Measurements from ENCODE around the gene RXFP4. TPM values are rescaled to one million over a fixed set of nuclear protein-coding genes. Genes with fewer than 3 reads are reported as not detected.

RXFP4 gene
- total RNA-seq, 3 donors from 2014 or later: not detected

DNA sequence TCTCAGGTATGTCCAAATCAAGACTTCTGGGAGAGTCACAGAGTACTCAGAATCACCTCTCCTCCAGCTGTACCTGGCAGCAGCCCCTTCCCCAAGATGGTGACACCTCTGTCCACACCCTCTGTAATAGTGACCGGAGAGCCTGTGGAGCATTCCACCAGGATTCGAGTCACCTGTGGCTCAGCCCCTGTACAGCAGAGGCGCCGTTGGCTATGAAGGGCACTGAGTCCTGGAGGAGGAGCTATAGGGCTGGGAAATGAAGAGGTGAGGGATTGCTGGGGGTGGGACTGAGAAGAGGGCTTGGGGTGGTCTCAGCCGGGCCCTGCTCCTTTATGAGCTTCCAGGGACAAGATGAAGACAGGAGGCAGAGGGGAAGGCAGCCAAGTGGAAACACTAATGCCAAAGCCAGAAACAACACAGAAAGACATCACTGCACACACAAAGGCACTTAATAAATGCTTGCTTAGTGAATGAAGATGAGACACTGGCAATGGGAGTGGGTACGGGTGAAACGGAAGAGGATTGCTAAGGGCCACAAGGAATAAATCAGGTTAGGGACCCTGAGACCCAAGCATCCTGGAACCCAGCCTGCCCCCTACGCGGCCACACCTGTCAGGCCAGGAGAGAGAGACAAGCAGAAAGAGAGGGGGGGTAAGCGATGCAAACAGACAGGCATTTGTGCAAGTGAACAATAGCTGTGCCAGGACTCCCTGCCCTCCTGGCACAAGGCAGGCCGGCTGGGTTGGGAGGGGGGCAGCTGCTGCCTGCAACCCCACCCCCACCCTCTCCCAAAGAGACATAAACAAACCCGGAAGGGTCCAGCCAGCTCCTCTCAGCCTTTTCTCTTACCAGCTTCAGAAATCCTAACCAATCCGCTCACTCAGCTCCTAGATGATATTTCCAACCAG lies 33.0 kb downstream of the RXFP4 start:
- DNase-seq (no peak), ATAC-seq (no peak)
- Mint-ChIP-seq H3K4me3 (peak overlapping the region; percentile 95), H3K36me3 (ENCODE audit: insufficient read depth) (peaks cover 24% of the 10 kb centered on the region), H3K9me3 (no peaks in the 10 kb centered on the region), H3K4me1 (ENCODE audit: low read depth) (peaks cover 75% of the 10 kb centered on the region), H3K27me3 (ENCODE audit: low read depth) (no peaks in the 10 kb centered on the region)

- Mint-ChIP-seq H3K4me1 (ENCODE audit: low read depth) (peaks cover 75% of the 10 kb centered on the region), H3K9me3 (no peaks in the 10 kb centered on the region), H3K36me3 (ENCODE audit: insufficient read depth) (peaks cover 15% of the 10 kb centered on the region), H3K27me3 (ENCODE audit: low read depth) (no peaks in the 10 kb centered on the region), H3K4me3 (peak overlapping the region; percentile 95)
- no peak for ATAC-seq
- no peak for DNase-seq
Observed at GRCh38 chr1:155975375-155976061, 34.1 kb downstream of the RXFP4 start.

GRCh38 chr1:155976062-155976912 lies 34.8 kb downstream of the RXFP4 start:
- Mint-ChIP-seq H3K4me3 (peak overlapping the region; percentile 95), H3K4me1 (ENCODE audit: low read depth) (peaks cover 75% of the 10 kb centered on the region), H3K9me3 (no peaks in the 10 kb centered on the region), H3K36me3 (ENCODE audit: insufficient read depth) (peaks cover 15% of the 10 kb centered on the region), H3K27me3 (ENCODE audit: low read depth) (no peaks in the 10 kb centered on the region)
- peak in 1 of 2 donors; percentile 6 for ATAC-seq
- peak; percentile 69 for DNase-seq

- Mint-ChIP-seq H3K4me3 (peak overlapping the region; percentile 95), H3K9me3 (no peaks in the 10 kb centered on the region), H3K4me1 (ENCODE audit: low read depth) (peaks cover 76% of the 10 kb centered on the region), H3K27me3 (ENCODE audit: low read depth) (no peaks in the 10 kb centered on the region), H3K36me3 (ENCODE audit: insufficient read depth) (peaks cover 12% of the 10 kb centered on the region)
- ATAC-seq (peak; percentile 4 to 8), DNase-seq (peak; percentile 18)
Observed at GRCh38 chr1:155976913-155977689, 35.7 kb downstream of the RXFP4 start.

DNA sequence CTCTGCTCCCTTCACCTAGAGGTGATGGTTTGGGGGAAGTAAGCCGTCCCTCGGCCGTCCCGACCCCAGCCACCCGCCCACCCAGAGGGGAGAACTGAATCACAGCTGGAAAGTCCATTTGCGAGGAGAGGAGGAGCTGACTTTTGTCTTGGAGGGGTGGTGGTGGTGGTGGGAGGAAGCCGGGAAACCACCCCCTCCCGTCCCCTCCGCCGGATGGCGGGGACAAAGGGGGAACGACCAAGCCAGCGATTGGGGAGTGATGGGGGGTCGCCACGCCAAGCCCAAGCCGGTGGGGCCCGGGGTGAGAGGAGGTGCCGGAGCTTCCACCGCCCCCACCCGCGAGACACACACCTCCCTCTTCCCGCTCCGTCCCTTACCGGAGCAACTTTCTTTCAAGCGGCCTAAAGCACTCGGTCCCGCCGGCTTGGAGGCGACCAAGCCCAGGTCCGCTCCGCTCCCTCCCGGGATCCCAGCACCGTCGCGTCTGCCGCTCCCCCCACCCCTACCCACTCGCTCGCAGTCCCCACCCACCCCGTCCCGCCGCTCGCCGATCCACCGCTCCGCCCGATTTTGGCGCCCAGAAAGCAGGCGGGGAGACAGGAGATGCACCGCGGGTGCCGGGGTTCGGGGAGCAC lies 36.4 kb downstream of the RXFP4 start:
- DNase-seq (peak; percentile 78), ATAC-seq (peak; percentile 43 to 49)
- Mint-ChIP-seq H3K4me3 (peak overlapping the region; percentile 95), H3K4me1 (ENCODE audit: low read depth) (peaks cover 76% of the 10 kb centered on the region), H3K9me3 (no peaks in the 10 kb centered on the region), H3K27me3 (ENCODE audit: low read depth) (no peaks in the 10 kb centered on the region), H3K36me3 (ENCODE audit: insufficient read depth) (peaks cover 8% of the 10 kb centered on the region)

- peak within 1 kb of the TSS; percentile 95 for H3K4me3 Mint-ChIP-seq
- peak; percentile 58 to 71 for ATAC-seq
- H3K4me1 Mint-ChIP-seq (ENCODE audit: low read depth): peaks cover 76% of the 10 kb centered on the region
- no peaks in the 10 kb centered on the region for H3K27me3 Mint-ChIP-seq (ENCODE audit: low read depth)
- peak; percentile 78 for DNase-seq
- peaks cover 3% of the 10 kb centered on the region for H3K36me3 Mint-ChIP-seq (ENCODE audit: insufficient read depth)
- H3K9me3 Mint-ChIP-seq: no peaks in the 10 kb centered on the region
Observed at GRCh38 chr1:155978325-155978972, 37.0 kb downstream of the RXFP4 start, which contains the start of gene ARHGEF2. Gene ARHGEF2, minus strand, starts transcription at chr1:155978547. Its CDS starts 120 bp downstream, at chr1:155978427.

GRCh38 chr1:155978973-155979429 lies 37.6 kb downstream of the RXFP4 start:
- peak overlapping the region; percentile 95 for H3K4me3 Mint-ChIP-seq
- ATAC-seq (peak in 1 of 2 donors; percentile 1), DNase-seq (no peak)
- H3K9me3 Mint-ChIP-seq: no peaks in the 10 kb centered on the region
- no peaks in the 10 kb centered on the region for H3K27me3 Mint-ChIP-seq (ENCODE audit: low read depth)
- H3K36me3 Mint-ChIP-seq (ENCODE audit: insufficient read depth): peaks cover 3% of the 10 kb centered on the region
- peaks cover 76% of the 10 kb centered on the region for H3K4me1 Mint-ChIP-seq (ENCODE audit: low read depth)

DNA sequence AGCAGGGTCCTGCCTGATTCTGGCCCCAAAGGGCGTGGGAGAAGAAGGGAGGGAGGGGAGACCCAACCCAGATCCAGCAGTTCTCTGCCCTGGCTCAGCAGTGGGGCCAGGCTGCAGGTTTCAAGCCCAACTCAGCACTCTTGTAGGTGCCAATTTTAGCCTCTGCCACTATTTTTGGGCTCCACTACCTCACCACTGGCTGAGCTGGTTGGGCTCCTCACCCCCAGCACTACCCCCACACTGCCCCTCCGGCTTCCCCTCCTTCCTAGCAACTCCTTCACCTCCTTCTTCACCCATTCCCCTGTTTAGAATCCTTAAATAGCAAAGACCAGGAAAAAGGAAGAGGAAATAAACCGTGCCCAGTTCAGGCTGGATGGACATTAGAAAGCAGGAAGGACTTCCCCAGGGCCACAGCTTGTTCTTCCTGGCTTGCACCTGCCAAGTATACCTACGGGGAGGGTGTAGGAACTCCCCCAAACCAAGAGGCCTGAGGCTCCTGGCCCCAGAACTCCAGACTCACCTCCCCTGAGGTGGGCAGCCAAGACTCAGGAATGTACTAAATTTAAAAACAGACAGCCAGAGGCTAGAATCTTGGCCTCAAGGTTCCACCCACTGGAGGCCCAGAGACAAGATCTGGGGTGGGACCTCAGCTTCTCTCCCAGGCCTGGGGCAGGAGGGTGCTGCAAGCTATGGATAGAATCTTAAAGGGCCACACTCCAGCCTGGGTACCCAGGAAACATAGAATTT lies 38.3 kb downstream of the RXFP4 start:
- Mint-ChIP-seq H3K9me3 (no peaks in the 10 kb centered on the region), H3K4me3 (peak overlapping the region; percentile 95), H3K36me3 (ENCODE audit: insufficient read depth) (peaks cover 3% of the 10 kb centered on the region), H3K4me1 (ENCODE audit: low read depth) (peaks cover 71% of the 10 kb centered on the region), H3K27me3 (ENCODE audit: low read depth) (no peaks in the 10 kb centered on the region)
- no peak for DNase-seq
- ATAC-seq: no peak

DNA sequence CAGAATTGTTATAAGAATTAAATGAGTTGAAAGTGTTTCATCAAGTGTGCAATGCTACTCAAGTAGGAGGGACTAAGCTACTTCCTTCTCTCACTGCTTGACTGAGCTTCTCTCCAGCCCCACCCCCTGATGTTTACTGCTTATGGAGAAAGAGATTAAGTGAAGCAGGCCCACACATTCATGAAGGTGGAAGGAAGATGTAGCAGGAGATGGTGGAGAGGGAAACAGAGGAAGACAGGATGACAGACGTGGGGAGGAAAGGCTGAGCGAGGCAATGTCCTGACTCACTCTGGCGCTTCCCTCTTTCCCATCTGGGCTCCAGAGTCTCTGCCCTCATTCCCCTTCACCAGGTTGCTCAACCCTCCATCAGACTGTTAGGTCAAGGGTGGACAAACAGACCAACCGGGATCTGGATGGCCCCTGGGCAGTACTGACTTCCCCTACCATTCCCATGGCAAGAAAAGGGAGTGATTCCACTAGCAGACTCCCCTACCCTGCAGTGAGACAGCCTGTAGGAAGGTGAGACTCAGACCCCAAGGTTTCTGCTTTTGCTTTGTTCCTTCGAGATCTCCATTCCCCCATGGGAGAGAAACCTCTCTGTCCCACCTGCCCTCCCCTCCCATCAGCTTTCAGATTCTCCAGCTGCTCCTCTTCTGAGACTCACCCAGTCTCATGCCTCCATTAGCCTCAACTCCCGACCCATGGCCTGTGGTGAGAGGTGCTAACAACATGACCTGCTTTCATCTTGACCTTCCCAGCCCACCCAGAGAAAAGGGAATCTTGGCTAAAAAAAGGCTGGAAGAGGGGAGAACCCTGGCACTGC lies 40.0 kb downstream of the RXFP4 start:
- DNase-seq (peak; percentile 34), ATAC-seq (no peak)
- Mint-ChIP-seq H3K36me3 (ENCODE audit: insufficient read depth) (no peaks in the 10 kb centered on the region), H3K4me3 (peak overlapping the region; percentile 95), H3K9me3 (no peaks in the 10 kb centered on the region), H3K4me1 (ENCODE audit: low read depth) (peaks cover 57% of the 10 kb centered on the region), H3K27me3 (ENCODE audit: low read depth) (no peaks in the 10 kb centered on the region)

GRCh38 chr1:155982106-155982505 lies 40.7 kb downstream of the RXFP4 start:
- H3K27me3 Mint-ChIP-seq (ENCODE audit: low read depth): no peaks in the 10 kb centered on the region
- H3K4me3 Mint-ChIP-seq: no peak overlapping the region
- no peak for ATAC-seq
- no peaks in the 10 kb centered on the region for H3K36me3 Mint-ChIP-seq (ENCODE audit: insufficient read depth)
- no peak for DNase-seq
- no peaks in the 10 kb centered on the region for H3K9me3 Mint-ChIP-seq
- H3K4me1 Mint-ChIP-seq (ENCODE audit: low read depth): peaks cover 53% of the 10 kb centered on the region

GRCh38 chr1:155983191-155984024 lies 42.0 kb downstream of the RXFP4 start:
- Mint-ChIP-seq H3K36me3 (ENCODE audit: insufficient read depth) (no peaks in the 10 kb centered on the region), H3K4me3 (no peak overlapping the region), H3K9me3 (no peaks in the 10 kb centered on the region), H3K27me3 (ENCODE audit: low read depth) (no peaks in the 10 kb centered on the region), H3K4me1 (ENCODE audit: low read depth) (peaks cover 50% of the 10 kb centered on the region)
- DNase-seq (no peak), ATAC-seq (no peak)

All from activated T-cell treated with anti-CD3 and anti-CD28 coated beads, Interleukin-2, amount 50 U/mL, for 4 hours (primary cell).